ENCODE measurements around the gene DUSP18.
A peak's percentile ranks its signal among the peaks of the same experiment; 100 is the strongest.
"Not testable (repeated sequence)": the region's sequence is repeated elsewhere in the genome, so short reads cannot be mapped to it uniquely, and the experiment has no call there.

DUSP18 gene

GRCh38 chr22:30679895-30680690 is 12.4 kb upstream of the DUSP18 start:
- not testable (repeated sequence) for DNase-seq (ENCODE audit: low spot score)

GRCh38 chr22:30676565-30676964 is 8.9 kb upstream of the DUSP18 start:
- DNase-seq (ENCODE audit: low spot score): not testable (repeated sequence)

- no peak for DNase-seq (ENCODE audit: low spot score)
Measured at GRCh38 chr22:30675436-30675835, 7.8 kb upstream of the DUSP18 start.

GRCh38 chr22:30674482-30674881 is 6.8 kb upstream of the DUSP18 start:
- DNase-seq (ENCODE audit: low spot score): no peak

- no peak for DNase-seq (ENCODE audit: low spot score)
Measured at GRCh38 chr22:30673136-30673535, 5.5 kb upstream of the DUSP18 start.

GRCh38 chr22:30671071-30671470 is 3.4 kb upstream of the DUSP18 start:
- no peak for DNase-seq (ENCODE audit: low spot score)

GRCh38 chr22:30668386-30668710 is 673 bp upstream of the DUSP18 start:
- DNase-seq (ENCODE audit: low spot score): no peak

- DNase-seq (ENCODE audit: low spot score): peak; percentile 10
Measured at GRCh38 chr22:30667107-30667493, 575 bp downstream of the DUSP18 start.

- DNase-seq (ENCODE audit: low spot score): no peak
Measured at GRCh38 chr22:30665786-30666185, 1.9 kb downstream of the DUSP18 start.

- no peak for DNase-seq (ENCODE audit: low spot score)
Measured at GRCh38 chr22:30665266-30665665, 2.4 kb downstream of the DUSP18 start.

GRCh38 chr22:30664798-30665197 is 2.9 kb downstream of the DUSP18 start:
- no peak for DNase-seq (ENCODE audit: low spot score)

GRCh38 chr22:30662040-30662439 is 5.6 kb downstream of the DUSP18 start:
- no peak for DNase-seq (ENCODE audit: low spot score)

GRCh38 chr22:30655532-30655931 is 12.1 kb downstream of the DUSP18 start:
- no peak for DNase-seq (ENCODE audit: low spot score)

- no peak for DNase-seq (ENCODE audit: low spot score)
Measured at GRCh38 chr22:30654361-30654760, 13.3 kb downstream of the DUSP18 start.

GRCh38 chr22:30652852-30653251 is 14.8 kb downstream of the DUSP18 start:
- DNase-seq (ENCODE audit: low spot score): no peak

- no peak for DNase-seq (ENCODE audit: low spot score)
Measured at GRCh38 chr22:30650508-30651116, 17.1 kb downstream of the DUSP18 start.

GRCh38 chr22:30649430-30650007 is 18.2 kb downstream of the DUSP18 start:
- peak; percentile 66 for DNase-seq (ENCODE audit: low spot score)

GRCh38 chr22:30648825-30649224 is 18.9 kb downstream of the DUSP18 start:
- no peak for DNase-seq (ENCODE audit: low spot score)

GRCh38 chr22:30647536-30647935 is 20.1 kb downstream of the DUSP18 start:
- no peak for DNase-seq (ENCODE audit: low spot score)

GRCh38 chr22:30646518-30647160 is 21.0 kb downstream of the DUSP18 start:
- DNase-seq (ENCODE audit: low spot score): no peak

GRCh38 chr22:30643055-30643875 is 24.4 kb downstream of the DUSP18 start:
- DNase-seq (ENCODE audit: low spot score): no peak

GRCh38 chr22:30640839-30641430 is 26.7 kb downstream of the DUSP18 start:
- no peak for DNase-seq (ENCODE audit: low spot score)

Measured in CD4-positive, alpha-beta T cell treated with Interleukin-6 at 100 ng/mL for 8 hours (primary cell).